IMR-90 (cell line): Measurements from ENCODE around the gene SIK3.

ENCODE experiments used
- BHLHE40 ChIP-seq: fragments of 150-350 bp; IDR thresholded peaks from 2 replicates; pipeline ENCODE4 v1.6.1; 2016; ENCODE audit warnings: mild to moderate bottlenecking, low read depth, low read length
- CEBPB ChIP-seq: IDR thresholded peaks from 2 replicates; pipeline ENCODE4 v1.6.1; 2012; ENCODE audit warnings: low read depth, low read length, improper control_type of control experiment
- CTCF ChIP-seq: conservative IDR thresholded peaks from 2 replicates; pipeline ENCODE4 v1.5.1; 2012; ENCODE audit warnings: mild to moderate bottlenecking, low read depth, low read length, improper control_type of control experiment
- ELK1 ChIP-seq: fragments of 150-350 bp; IDR thresholded peaks from 2 replicates; pipeline ENCODE4 v1.6.1; 2016; ENCODE audit warnings: low read depth, mild to moderate bottlenecking, low read length, moderate library complexity, borderline replicate concordance
- FOS ChIP-seq: fragments of 150-350 bp; IDR thresholded peaks from 2 replicates; pipeline ENCODE4 v1.6.1; 2016; ENCODE audit warnings: low read depth, low read length
- MAFK ChIP-seq: IDR thresholded peaks from 2 replicates; pipeline ENCODE4 v1.6.1; 2012; ENCODE audit warnings: low read depth, low read length, improper control_type of control experiment
- MAZ ChIP-seq: IDR thresholded peaks from 2 replicates; pipeline ENCODE4 v1.6.1; 2012; ENCODE audit warnings: low read depth, mild to moderate bottlenecking, low read length, improper control_type of control experiment, moderate library complexity, borderline replicate concordance
- MXI1 ChIP-seq: IDR thresholded peaks from 2 replicates; pipeline ENCODE4 v1.6.1; 2012; ENCODE audit warnings: low read depth, mild to moderate bottlenecking, low read length, moderate library complexity, borderline replicate concordance
- NFE2L2 ChIP-seq: fragments of 150-350 bp; IDR thresholded peaks from 2 replicates; pipeline ENCODE4 v1.6.1; 2016; ENCODE audit warnings: low read depth, mild to moderate bottlenecking, low read length
- POLR2A ChIP-seq: IDR thresholded peaks from 2 replicates; pipeline ENCODE4 v1.6.1; 2012; ENCODE audit warnings: mild to moderate bottlenecking, low read depth, low read length
- RAD21 ChIP-seq: IDR thresholded peaks from 2 replicates; pipeline ENCODE4 v1.6.1; 2012; ENCODE audit warnings: low read length, improper control_type of control experiment
- RFX5 ChIP-seq: IDR thresholded peaks from 2 replicates; pipeline ENCODE4 v1.8.0; 2012; ENCODE audit warnings: low read depth, mild to moderate bottlenecking, low read length, moderate library complexity
- SMC3 ChIP-seq: fragments of 150-350 bp; IDR thresholded peaks from 2 replicates; pipeline ENCODE4 v1.6.1; 2016; ENCODE audit warnings: low read depth, mild to moderate bottlenecking, antibody characterized with exemption, low read length, moderate library complexity
- USF2 ChIP-seq: fragments of 150-350 bp; IDR thresholded peaks from 2 replicates; pipeline ENCODE4 v1.6.1; 2017; ENCODE audit warnings: mild to moderate bottlenecking, antibody characterized with exemption, low read length, low read depth

- TF ChIP-seq CTCF (no peak), POLR2A (no peak), USF2 (no peak), RAD21 (no peak), BHLHE40 (no peak), MAFK (no peak), CEBPB (no peak), SMC3 (no peak), RFX5 (no peak), FOS (no peak), ELK1 (no peak), MAZ (no peak), MXI1 (no peak), NFE2L2 (no peak)
Observed at GRCh38 chr11:116980136-116980793, 118.0 kb downstream of the SIK3 start.
